Esophagus squamous epithelium (tissue), 4 donors: ENCODE measurements around the gene CDH16.

Experiments used
- CTCF ChIP-seq, 6 experiments: fragments of 450-650 bp in 4 of 6; fragments of 200-600 bp in 2 of 6; sonication (generic) in 2 of 6; IDR thresholded peaks; one replicate each; pipeline ENCODE4 v1.5.1; 2016 to 2019; ENCODE audit warnings: antibody characterized with exemption in 6 of 6, mild to moderate bottlenecking in 4 of 6, moderate library complexity in 4 of 6
- POLR2A ChIP-seq, 4 donors: fragments of 450-650 bp; IDR thresholded peaks; one replicate each; pipeline ENCODE4 v1.6.1; 2017; ENCODE audit warnings: antibody characterized with exemption in 4 of 4, mild to moderate bottlenecking in 4 of 4, moderate library complexity in 3 of 4

GRCh38 chr16:66904428-66904845 lies 14.2 kb downstream of the CDH16 start:
- TF ChIP-seq CTCF (IDR thresholded peaks at IDR 0.05) (no peak), POLR2A (IDR thresholded peaks at IDR 0.05) (no peak)
